ENCODE results near the gene ORM1.

Gene ORM1

DNA sequence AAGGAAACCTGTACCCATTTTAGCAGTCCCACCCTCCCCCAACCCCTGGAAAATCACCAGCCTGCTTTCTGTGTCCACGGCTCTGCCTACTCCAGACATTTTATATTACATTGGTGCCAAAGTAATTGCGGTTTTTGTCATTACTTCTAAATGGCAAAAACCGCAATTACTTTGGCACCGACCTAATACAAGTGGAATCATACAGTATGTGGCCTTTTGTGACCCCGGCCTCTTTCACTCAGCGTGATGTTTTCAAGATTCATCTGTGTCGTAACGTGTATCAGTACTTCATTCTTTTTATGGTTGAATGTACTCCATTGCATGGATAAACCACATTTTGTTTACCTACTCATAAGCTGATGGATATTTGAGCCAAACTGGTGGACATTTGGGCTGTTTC, 9.7 kb upstream of the ORM1 start (continued):
- TF ChIP-seq, protein P1, sequence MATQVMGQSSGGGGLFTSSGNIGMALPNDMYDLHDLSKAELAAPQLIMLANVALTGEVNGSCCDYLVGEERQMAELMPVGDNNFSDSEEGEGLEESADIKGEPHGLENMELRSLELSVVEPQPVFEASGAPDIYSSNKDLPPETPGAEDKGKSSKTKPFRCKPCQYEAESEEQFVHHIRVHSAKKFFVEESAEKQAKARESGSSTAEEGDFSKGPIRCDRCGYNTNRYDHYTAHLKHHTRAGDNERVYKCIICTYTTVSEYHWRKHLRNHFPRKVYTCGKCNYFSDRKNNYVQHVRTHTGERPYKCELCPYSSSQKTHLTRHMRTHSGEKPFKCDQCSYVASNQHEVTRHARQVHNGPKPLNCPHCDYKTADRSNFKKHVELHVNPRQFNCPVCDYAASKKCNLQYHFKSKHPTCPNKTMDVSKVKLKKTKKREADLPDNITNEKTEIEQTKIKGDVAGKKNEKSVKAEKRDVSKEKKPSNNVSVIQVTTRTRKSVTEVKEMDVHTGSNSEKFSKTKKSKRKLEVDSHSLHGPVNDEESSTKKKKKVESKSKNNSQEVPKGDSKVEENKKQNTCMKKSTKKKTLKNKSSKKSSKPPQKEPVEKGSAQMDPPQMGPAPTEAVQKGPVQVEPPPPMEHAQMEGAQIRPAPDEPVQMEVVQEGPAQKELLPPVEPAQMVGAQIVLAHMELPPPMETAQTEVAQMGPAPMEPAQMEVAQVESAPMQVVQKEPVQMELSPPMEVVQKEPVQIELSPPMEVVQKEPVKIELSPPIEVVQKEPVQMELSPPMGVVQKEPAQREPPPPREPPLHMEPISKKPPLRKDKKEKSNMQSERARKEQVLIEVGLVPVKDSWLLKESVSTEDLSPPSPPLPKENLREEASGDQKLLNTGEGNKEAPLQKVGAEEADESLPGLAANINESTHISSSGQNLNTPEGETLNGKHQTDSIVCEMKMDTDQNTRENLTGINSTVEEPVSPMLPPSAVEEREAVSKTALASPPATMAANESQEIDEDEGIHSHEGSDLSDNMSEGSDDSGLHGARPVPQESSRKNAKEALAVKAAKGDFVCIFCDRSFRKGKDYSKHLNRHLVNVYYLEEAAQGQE (tag by site-specific recombination; IDR thresholded peaks at IDR 0.05) = no peak

DNA sequence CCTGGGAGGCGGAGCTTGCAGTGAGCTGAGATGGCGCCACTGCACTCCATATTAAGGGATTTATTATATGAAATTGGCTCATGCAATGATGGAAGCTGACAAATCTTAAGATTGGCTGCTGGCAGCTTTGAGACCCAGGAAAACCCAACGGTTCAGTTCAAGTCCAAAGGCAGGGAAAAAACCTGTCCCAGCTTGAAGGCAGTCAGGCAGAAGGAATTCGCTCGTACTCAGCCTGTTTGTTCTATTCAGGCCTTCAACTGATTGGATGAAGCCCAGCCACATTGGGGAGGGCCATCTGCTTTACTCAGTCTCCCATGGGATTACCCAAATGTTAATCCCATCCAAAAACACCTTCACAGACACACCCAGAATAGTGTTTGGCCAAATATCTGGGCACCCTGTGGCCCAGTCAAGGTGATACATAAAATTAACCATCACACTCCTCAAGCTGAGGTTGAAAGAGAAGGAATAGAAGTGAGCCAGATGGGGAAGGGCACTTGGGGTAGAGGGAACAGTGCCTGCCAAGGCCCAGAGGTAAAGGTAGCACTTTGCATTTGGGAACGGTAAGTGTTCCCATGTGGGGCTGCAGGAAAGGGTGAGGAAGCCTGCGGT, 8.5 kb upstream of the ORM1 start:
- TF ChIP-seq ZNF521 (tag by site-specific recombination; IDR thresholded peaks at IDR 0.05) (no peak), ZNF416 (tag by site-specific recombination; IDR thresholded peaks at IDR 0.05) (peak; percentile 92), REPIN1 (tag by site-specific recombination; IDR thresholded peaks at IDR 0.05; ENCODE audit: low read depth) (no peak), ZNF660 (tag by site-specific recombination; IDR thresholded peaks at IDR 0.05) (no peak)
- Histone ChIP-seq H3K4me1 (ENCODE audit: control insufficient read depth, insufficient read depth, low read length) (no peaks in the 10 kb centered on the region), H3K9me3 (ENCODE audit: control insufficient read depth, insufficient read depth, low read depth, low read length) (no peaks in the 10 kb centered on the region), H3K36me3 (ENCODE audit: control insufficient read depth in 2 of 2, insufficient read depth in 1 of 2, low read length in 2 of 2) (no peaks in the 10 kb centered on the region), H3K4me3 (ENCODE audit: low read depth, low read length) (no peak overlapping the region), H3K27ac (ENCODE audit: extremely low read depth, low read depth, low read length) (no peak overlapping the region)
- ChIA-PET POLR2A (no interaction called here), CTCF (interaction anchor here (0.6 to 2.4 kb wide), 4 partner anchors 23 to 597 kb away, joined by 3 to 11 read pairs (median 4); no protein-coding TSS in a partner anchor)

- Histone ChIP-seq H3K36me3 (ENCODE audit: control insufficient read depth in 2 of 2, insufficient read depth in 1 of 2, low read length in 2 of 2) (no peaks in the 10 kb centered on the region), H3K4me1 (ENCODE audit: control insufficient read depth, insufficient read depth, low read length) (no peaks in the 10 kb centered on the region), H3K9me3 (ENCODE audit: control insufficient read depth, insufficient read depth, low read depth, low read length) (no peaks in the 10 kb centered on the region), H3K4me3 (ENCODE audit: low read depth, low read length) (no peak overlapping the region), H3K27ac (ENCODE audit: extremely low read depth, low read depth, low read length) (no peak overlapping the region)
- peak; percentile 50 for TF ChIP-seq ZNF341 (tag by site-specific recombination; IDR thresholded peaks at IDR 0.05; ENCODE audit: low read depth)
- no peak for TF ChIP-seq KLF10 (tag by site-specific recombination; IDR thresholded peaks at IDR 0.05)
- POLR2A ChIA-PET = no interaction called here
- CTCF ChIA-PET = interaction anchor here (0.6 to 2.4 kb wide), 6 partner anchors 24 to 597 kb away, joined by 3 to 11 read pairs (median 4); no protein-coding TSS in a partner anchor
Observed at GRCh38 chr9:114314881-114315722, 7.8 kb upstream of the ORM1 start.

- CTCF ChIA-PET = interaction anchor here (0.6 to 2.0 kb wide), 3 partner anchors 29 to 234 kb away, joined by 3 to 7 read pairs (median 3); no protein-coding TSS in a partner anchor
- Histone ChIP-seq H3K4me1 (ENCODE audit: control insufficient read depth, insufficient read depth, low read length) (no peaks in the 10 kb centered on the region), H3K9me3 (ENCODE audit: control insufficient read depth, insufficient read depth, low read depth, low read length) (no peaks in the 10 kb centered on the region), H3K27ac (ENCODE audit: extremely low read depth, low read depth, low read length) (no peak overlapping the region), H3K36me3 (ENCODE audit: control insufficient read depth in 2 of 2, insufficient read depth in 1 of 2, low read length in 2 of 2) (no peaks in the 10 kb centered on the region), H3K4me3 (ENCODE audit: low read depth, low read length) (no peak overlapping the region)
- POLR2A ChIA-PET = no interaction called here
- TF ChIP-seq ZNF768 (tag by site-specific recombination; IDR thresholded peaks at IDR 0.05) (0 out of 2 replicates have a peak, but pooled peaks have one; percentile 39), ZNF214 (tag by site-specific recombination; IDR thresholded peaks at IDR 0.05; ENCODE audit: borderline replicate concordance) (no peak), BCL11B (tag by site-specific recombination; IDR thresholded peaks at IDR 0.05; ENCODE audit: low read depth) (no peak)
Observed at GRCh38 chr9:114315723-114316363, 7.1 kb upstream of the ORM1 start.

All from HEK293 (cell line).